ENCODE data around the gene NTN1. TPM values are rescaled to one million over a fixed set of nuclear protein-coding genes. Genes with fewer than 3 reads are reported as not detected.
A peak's percentile ranks its signal among the peaks of the same experiment; 100 is the strongest.

NTN1 gene
- total RNA-seq, 1 experiment from 2014 or later = 1.2 TPM

- Histone ChIP-seq H2AFZ (ENCODE audit: low read length) (no peak overlapping the region), H2BK12ac (ENCODE audit: insufficient read length, low read depth, low read length) (no peak overlapping the region)
- peaks cover 43% of the 10 kb centered on the region for H3K27me3 Mint-ChIP-seq (ENCODE audit: low read depth)
These were observed 519 bp upstream of the NTN1 start for GRCh38 chr17:9020824-9021157.

More at GRCh38 chr17:9020824-9021157, 519 bp upstream of the NTN1 start:
- Histone ChIP-seq H4K91ac (ENCODE audit: insufficient read length, low read depth, low read length) (no peak overlapping the region), H3K9me3 (ENCODE audit: control insufficient read depth, low read depth, low read length) (no peaks in the 10 kb centered on the region), H3K79me2 (ENCODE audit: insufficient read depth, low read length) (no peaks in the 10 kb centered on the region), H3K9ac (ENCODE audit: extremely low read depth, insufficient read length, low read length) (no peak overlapping the region), H4K8ac (replicated peaks; ENCODE audit: insufficient read length, low read depth, low read length) (no peak overlapping the region), H2BK120ac (ENCODE audit: low read depth, low read length, poor library complexity, severe bottlenecking) (no peak overlapping the region), H3T11ph (ENCODE audit: low read length) (no peak overlapping the region), H2BK5ac (ENCODE audit: insufficient read length, low read length) (no peak overlapping the region), H2AK5ac (ENCODE audit: insufficient read length, low read length) (no peak overlapping the region), H3K14ac (ENCODE audit: insufficient read depth, low read length) (no peak overlapping the region; the same call in 1 of the 2 replicates), H3K4ac (ENCODE audit: low read depth, low read length) (no peak overlapping the region), H4K5ac (ENCODE audit: insufficient read length, low read depth, low read length) (no peak overlapping the region), H3K79me1 (ENCODE audit: insufficient read depth, low read depth, low read length, poor library complexity, severe bottlenecking) (no peaks in the 10 kb centered on the region), H3K27me3 (ENCODE audit: insufficient read depth, low read length) (peaks cover 59% of the 10 kb centered on the region), H3K4me1 (ENCODE audit: insufficient read depth, low read length) (peaks cover 7% of the 10 kb centered on the region; the same call in 1 of the 2 replicates), H3K23me2 (ENCODE audit: insufficient read length, low read depth, low read length, poor library complexity, severe bottlenecking) (peaks cover 15% of the 10 kb centered on the region), H3K4me2 (ENCODE audit: insufficient read depth, insufficient read length, low read length) (peak overlapping the region; percentile 50), H4K20me1 (ENCODE audit: control insufficient read depth, insufficient read depth, insufficient read length) (peaks cover 3% of the 10 kb centered on the region), H2BK15ac (ENCODE audit: low read depth, low read length) (no peak overlapping the region), H3K23ac (ENCODE audit: insufficient read length, low read depth, low read length) (no peak overlapping the region), H2BK20ac (ENCODE audit: low read depth, low read length, poor library complexity, severe bottlenecking) (no peak overlapping the region), H3K18ac (ENCODE audit: insufficient read length, low read depth, low read length) (no peak overlapping the region), H3K27ac (ENCODE audit: insufficient read length, low read depth, low read length) (no peak overlapping the region), H3K56ac (ENCODE audit: insufficient read length, low read depth, low read length) (no peak overlapping the region)
- H3K36me3 Mint-ChIP-seq (ENCODE audit: insufficient read depth in 1 of 3, low read depth in 3 of 3) = no peaks in the 10 kb centered on the region
- DNase-seq = no peak
- WGBS (ENCODE audit: extremely low coverage, insufficient read length, low lambda C conversion rate) = no CpG with 5 or more reads among the region's 25 CpGs
- peak overlapping the region; percentile 47 to 68 for H3K4me3 Mint-ChIP-seq
- no peak overlapping the region for H3K27ac Mint-ChIP-seq
- H3K9me3 Mint-ChIP-seq = peaks cover 0 to 13% of the 10 kb centered on the region in 2 experiments; a peak in 1 of 5 replicates
- no peak for TF ChIP-seq CTCF (conservative IDR thresholded peaks at IDR 0.05)
- H3K4me1 Mint-ChIP-seq = peaks cover 19 to 20% of the 10 kb centered on the region in 2 experiments
